ACC112 (cell line): ENCODE data around the gene SPRTN.

Source experiments
- H2AFZ ChIP-seq: fragments of 200-600 bp; sonication (generic); one replicate; pipeline ENCODE4 v1.6.0; 2017; ENCODE audit warnings: antibody characterized with exemption, low read length; ENCODE audit not compliant: unreplicated experiment
- H3K27ac ChIP-seq: fragments of 200-600 bp; sonication (generic); 2 replicates; pipeline ENCODE4 v1.5.1; 2014; ENCODE audit warnings: low read depth, mild to moderate bottlenecking, antibody characterized with exemption, low read length, moderate library complexity
- H3K27me3 ChIP-seq: fragments of 200-600 bp; sonication (generic); 2 replicates; pipeline ENCODE4 v1.6.1; 2014; ENCODE audit warnings: mild to moderate bottlenecking, antibody characterized with exemption, low read length, moderate library complexity, mixed read lengths; ENCODE audit not compliant: insufficient read depth
- H3K36me3 ChIP-seq: fragments of 200-600 bp; sonication (generic); 2 replicates; pipeline ENCODE4 v1.6.1; 2016; ENCODE audit warnings: mild to moderate bottlenecking, antibody characterized with exemption, low read length, moderate library complexity, mixed read lengths; ENCODE audit not compliant: insufficient read depth
- H3K4me1 ChIP-seq: fragments of 200-600 bp; sonication (generic); one replicate; pipeline ENCODE4 v1.6.1; 2016; ENCODE audit warnings: low read length, mixed read lengths; ENCODE audit not compliant: insufficient read depth, unreplicated experiment, control insufficient read depth
- H3K4me3 ChIP-seq: fragments of 200-600 bp; sonication (generic); 2 replicates; pipeline ENCODE4 v1.5.1; 2014; ENCODE audit warnings: mild to moderate bottlenecking, low read depth, low read length
- H3K79me2 ChIP-seq: fragments of 200-600 bp; sonication (generic); one replicate; pipeline ENCODE4 v1.6.0; 2016; ENCODE audit warnings: low read length; ENCODE audit not compliant: control insufficient read depth, unreplicated experiment, insufficient read depth

The SPRTN gene

DNA sequence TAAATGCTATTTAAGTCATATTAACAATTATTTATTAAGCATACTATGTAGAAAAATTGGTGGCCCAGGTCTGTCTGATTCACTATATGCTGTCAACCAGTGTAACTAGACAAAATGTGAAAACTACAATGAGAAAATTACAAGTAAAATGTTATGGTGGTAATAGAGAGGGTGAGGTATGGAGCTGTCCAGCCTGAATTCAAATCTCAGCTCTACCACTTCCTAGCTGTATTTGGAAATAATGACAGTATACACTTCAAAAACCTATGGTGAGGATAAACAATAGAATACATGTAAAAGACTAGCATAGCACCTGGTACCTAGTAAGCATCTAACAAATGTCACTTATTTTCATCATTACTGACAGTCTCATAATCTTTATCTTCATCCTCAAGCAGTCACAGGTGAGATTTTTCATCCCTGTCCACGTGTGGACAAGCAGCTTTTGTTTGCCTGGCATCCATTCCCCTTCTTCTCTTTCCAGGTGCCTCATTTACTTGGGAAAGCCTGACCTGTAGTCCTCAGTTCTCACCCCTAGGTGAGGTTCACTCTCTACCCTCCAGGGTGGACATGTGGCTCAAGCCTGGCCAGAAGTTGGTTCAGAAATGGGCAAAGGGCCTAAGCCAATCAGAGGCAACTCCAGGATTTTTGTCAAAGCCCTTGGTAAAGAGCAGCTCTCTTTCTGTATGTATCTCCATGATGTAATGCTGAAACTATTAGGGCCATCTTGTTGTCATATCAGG is 54.5 kb downstream of the SPRTN start:
- Histone ChIP-seq H3K4me1 (peaks cover 69% of the 10 kb centered on the region), H3K27me3 (no peaks in the 10 kb centered on the region), H2AFZ (no peak overlapping the region), H3K4me3 (no peak overlapping the region), H3K27ac (peak overlapping the region; percentile 99; the same call in 1 of the 2 replicates), H3K36me3 (no peaks in the 10 kb centered on the region; the same call in 1 of the 2 replicates), H3K79me2 (peaks cover 79% of the 10 kb centered on the region)

DNA sequence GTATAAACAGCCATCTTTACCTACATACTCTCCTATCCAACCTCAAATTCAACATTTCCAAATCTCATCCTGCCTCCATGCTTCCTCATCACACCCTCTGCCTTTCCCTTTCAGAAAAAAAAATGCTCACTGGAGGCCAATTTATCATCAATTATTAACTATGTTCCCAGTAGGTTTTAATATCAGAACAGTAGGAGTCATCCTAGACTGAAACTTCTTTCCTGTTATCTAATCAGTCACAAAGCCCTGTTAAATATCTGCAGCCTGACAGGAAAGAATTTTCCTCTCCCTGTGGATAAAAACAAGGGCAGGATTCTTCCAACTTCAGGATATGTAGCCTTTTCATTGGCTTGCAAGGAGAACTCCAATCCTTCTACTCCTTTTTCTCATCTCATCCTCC is 55.6 kb downstream of the SPRTN start:
- Histone ChIP-seq H3K36me3 (no peaks in the 10 kb centered on the region; the same call in 1 of the 2 replicates), H3K4me3 (no peak overlapping the region), H3K79me2 (peaks cover 80% of the 10 kb centered on the region), H3K27me3 (no peaks in the 10 kb centered on the region), H2AFZ (no peak overlapping the region), H3K27ac (peak overlapping the region; percentile 99; the same call in 1 of the 2 replicates), H3K4me1 (peaks cover 65% of the 10 kb centered on the region)

DNA sequence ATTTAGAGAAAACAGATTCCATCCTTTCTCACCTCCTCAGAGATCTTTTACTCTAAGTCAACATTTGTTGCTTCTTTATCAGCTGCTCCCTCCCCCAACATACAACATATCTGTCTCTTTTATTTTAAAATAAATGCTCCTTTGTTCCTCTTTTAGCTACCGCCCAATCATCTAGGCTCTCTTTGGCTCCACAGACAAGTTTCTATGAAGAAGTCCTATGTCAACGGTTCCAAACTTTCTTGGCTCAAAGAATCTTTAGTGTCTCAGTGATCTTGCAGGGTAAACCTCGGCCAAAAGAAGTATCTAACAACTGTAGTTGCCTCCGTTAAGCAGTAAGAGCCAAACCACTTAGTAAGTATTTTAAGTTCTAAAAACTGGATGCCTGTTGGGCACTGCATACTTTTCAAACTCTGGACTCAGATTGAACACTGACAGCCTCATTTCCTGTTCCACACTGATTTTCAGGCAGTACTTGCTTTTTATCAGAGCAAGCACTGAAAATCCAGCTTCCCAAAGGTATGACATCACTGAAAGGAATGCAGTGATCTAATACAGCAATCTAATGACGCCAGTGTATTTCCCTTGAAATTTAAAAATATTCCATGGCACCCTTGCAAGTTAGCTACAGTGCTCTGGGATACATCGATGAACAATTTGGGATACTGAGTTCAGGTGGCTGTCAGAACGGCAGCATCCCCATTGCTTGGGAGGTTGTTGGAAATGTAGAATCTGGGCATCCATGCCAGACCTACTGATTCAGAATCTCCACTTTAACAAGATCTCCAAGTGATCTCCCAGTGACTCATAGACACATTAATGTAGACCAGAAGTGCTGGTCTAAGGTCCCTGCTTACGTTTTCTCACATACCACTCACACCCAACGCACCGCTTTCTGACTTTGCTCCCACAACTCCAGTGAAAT is 57.2 kb downstream of the SPRTN start:
- Histone ChIP-seq H3K79me2 (peaks cover 79% of the 10 kb centered on the region), H3K4me3 (peak overlapping the region; percentile 56), H2AFZ (peak overlapping the region; percentile 4), H3K4me1 (peaks cover 48% of the 10 kb centered on the region), H3K27me3 (no peaks in the 10 kb centered on the region), H3K27ac (peak overlapping the region; percentile 99), H3K36me3 (no peaks in the 10 kb centered on the region)

DNA sequence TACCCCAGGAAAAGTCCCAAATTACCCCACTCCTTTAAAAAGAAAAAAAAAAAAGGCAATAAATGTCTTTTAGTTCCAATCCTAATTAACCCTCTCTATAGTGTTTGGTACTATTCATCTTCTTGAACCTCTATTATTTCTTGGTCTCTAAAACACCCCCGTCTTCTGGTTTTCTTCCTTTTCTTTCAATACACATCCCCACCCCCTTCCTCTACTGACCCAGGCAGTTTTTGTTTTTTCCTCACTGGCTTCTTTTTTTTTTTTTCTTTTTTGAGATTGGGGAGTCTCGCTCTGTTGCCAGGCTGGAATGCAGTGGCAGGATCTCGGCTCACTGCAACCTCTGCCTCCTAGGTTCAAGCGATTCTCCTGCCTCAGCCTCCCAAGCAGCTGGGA is 57.9 kb downstream of the SPRTN start:
- Histone ChIP-seq H3K27ac (peak overlapping the region; percentile 99), H3K4me3 (0 out of 2 replicates have a peak overlapping the region, but pooled peaks have one; percentile 1), H3K36me3 (no peaks in the 10 kb centered on the region), H3K27me3 (no peaks in the 10 kb centered on the region), H3K79me2 (peaks cover 76% of the 10 kb centered on the region), H2AFZ (no peak overlapping the region), H3K4me1 (peaks cover 43% of the 10 kb centered on the region)

DNA sequence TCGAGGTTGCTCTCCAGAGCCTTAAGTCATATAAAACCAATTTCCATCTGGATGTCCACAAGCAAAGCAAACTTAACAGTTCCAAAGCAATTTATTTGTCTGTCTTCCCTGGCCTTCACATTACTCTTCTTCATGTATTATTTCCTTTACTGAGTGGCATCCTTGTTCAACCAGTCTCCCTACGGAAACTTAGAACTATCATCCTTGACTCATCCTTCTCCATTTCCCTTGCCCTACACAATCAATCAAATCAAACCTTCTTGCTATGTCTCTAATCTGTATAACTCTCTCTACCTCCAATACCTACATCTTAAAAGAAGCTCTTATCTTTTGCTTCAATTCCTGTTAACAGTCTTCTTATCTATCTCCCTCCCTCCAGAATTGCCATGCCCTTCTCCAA is 58.5 kb downstream of the SPRTN start:
- no peaks in the 10 kb centered on the region for H3K36me3 ChIP-seq
- no peaks in the 10 kb centered on the region for H3K27me3 ChIP-seq
- peaks cover 77% of the 10 kb centered on the region for H3K79me2 ChIP-seq
- peak overlapping the region; percentile 99 for H3K27ac ChIP-seq
- no peak overlapping the region for H2AFZ ChIP-seq
- H3K4me1 ChIP-seq: peaks cover 43% of the 10 kb centered on the region
- 0 out of 2 replicates have a peak overlapping the region, but pooled peaks have one; percentile 1 for H3K4me3 ChIP-seq

DNA sequence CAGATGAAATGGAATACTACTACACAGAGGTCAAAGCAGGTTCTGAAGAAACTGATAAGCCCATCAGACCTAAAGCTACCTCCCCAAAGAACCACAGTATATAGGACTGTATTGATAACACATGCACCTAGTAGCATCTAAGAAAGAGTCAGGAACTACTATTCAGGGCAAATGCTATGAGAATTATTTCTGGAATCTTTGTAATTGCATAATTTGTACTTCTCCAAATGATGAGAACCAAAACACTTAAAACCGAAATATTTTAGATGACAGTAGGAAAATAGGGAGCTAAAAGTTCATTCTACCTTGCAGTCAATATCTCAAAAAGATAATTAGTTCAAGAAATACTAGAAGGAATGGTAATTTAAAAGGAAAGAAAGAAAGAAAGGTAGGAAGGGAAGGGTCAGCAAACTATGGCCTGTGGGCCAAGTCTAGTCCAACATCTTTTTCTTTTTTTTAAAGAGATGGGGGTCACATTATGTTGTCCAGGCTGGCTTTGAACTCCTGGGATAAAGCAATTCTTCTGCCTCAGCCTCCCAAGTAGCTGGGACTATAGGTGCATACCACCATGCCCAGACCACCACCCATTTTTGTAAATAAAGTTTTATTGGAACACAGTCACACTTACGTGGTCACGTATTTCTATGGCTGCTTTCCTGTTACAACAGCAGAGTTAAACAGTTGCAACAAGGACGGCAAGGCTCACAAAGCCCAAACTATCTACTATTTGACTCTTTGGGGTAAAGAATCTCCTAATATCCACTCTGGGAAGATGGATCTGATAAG is 60.0 kb downstream of the SPRTN start:
- no peak overlapping the region for H2AFZ ChIP-seq
- peaks cover 83% of the 10 kb centered on the region for H3K79me2 ChIP-seq
- peak overlapping the region; percentile 99 for H3K27ac ChIP-seq

DNA sequence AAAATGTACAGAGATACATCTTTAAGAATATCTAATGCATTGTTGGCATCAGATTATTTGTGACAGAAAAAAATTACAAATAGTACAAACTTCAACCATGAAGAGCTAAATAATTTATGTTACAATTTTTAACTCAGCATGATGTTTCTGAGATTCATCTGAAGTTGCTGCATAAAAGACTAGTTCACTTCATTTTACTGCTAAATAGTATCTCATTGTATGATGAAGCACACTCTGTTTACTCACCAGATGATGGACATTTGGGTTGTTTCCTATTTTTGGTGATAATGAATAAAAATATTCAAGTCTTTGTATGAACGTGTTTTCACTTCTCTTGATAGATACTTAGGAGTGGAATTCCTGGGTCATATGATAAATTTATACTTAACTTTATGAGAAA is 63.4 kb downstream of the SPRTN start:
- Histone ChIP-seq H3K27me3 (no peaks in the 10 kb centered on the region), H3K4me1 (peaks cover 12% of the 10 kb centered on the region), H3K36me3 (no peaks in the 10 kb centered on the region), H3K79me2 (peaks cover 85% of the 10 kb centered on the region), H2AFZ (no peak overlapping the region), H3K4me3 (no peak overlapping the region), H3K27ac (no peak overlapping the region)

More for the DNA sequence above, 60.0 kb downstream of the SPRTN start:
- Histone ChIP-seq H3K4me3 (no peak overlapping the region), H3K27me3 (no peaks in the 10 kb centered on the region), H3K36me3 (no peaks in the 10 kb centered on the region), H3K4me1 (peaks cover 38% of the 10 kb centered on the region)

DNA sequence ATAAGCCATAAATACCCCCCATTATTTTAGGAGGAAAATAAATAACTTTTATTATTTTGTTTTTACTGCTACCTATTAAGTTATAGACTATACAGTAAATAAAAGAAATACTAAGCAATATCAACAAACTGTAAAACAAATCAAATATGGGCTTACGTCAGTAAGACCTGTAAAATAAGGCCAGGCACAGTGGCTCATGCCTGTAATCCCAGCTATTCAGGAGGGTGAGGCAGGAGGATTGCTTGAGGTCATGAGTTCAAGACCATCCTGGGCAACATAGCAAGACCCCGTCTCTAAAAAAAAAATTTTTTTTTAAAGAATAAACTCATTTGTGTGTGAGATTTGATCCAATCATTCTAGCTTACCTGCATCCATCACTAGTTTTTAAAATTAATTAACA is 66.2 kb downstream of the SPRTN start:
- H2AFZ ChIP-seq: no peak overlapping the region
- H3K27me3 ChIP-seq: no peaks in the 10 kb centered on the region
- H3K27ac ChIP-seq: no peak overlapping the region
- no peak overlapping the region for H3K4me3 ChIP-seq
- no peaks in the 10 kb centered on the region for H3K36me3 ChIP-seq
- peaks cover 22% of the 10 kb centered on the region for H3K4me1 ChIP-seq
- H3K79me2 ChIP-seq: peaks cover 85% of the 10 kb centered on the region
